NCI-H146 (cell line): ENCODE results near the gene ABTB1.
"Not testable (repeated sequence)": the region's sequence is repeated elsewhere in the genome, so short reads cannot be mapped to it uniquely, and the experiment has no call there.

ENCODE experiments used
- DNase-seq: peaks from one replicate; lab custom pipeline; 2025; lab: John Stamatoyannopoulos, UW

The ABTB1 gene

GRCh38 chr3:127673191-127674100 lies 694 bp downstream of the ABTB1 start:
- peak; percentile 82 for DNase-seq

GRCh38 chr3:127674101-127674721 lies 1.5 kb downstream of the ABTB1 start:
- no peak for DNase-seq

- DNase-seq: no peak
These were observed 2.0 kb downstream of the ABTB1 start for GRCh38 chr3:127674790-127675189.

GRCh38 chr3:127675651-127676391 lies 3.1 kb downstream of the ABTB1 start:
- DNase-seq: no peak

GRCh38 chr3:127676456-127676855 lies 3.7 kb downstream of the ABTB1 start:
- DNase-seq: no peak

GRCh38 chr3:127676921-127677351 lies 4.2 kb downstream of the ABTB1 start:
- DNase-seq: no peak

- no peak for DNase-seq
These were observed 5.0 kb downstream of the ABTB1 start for GRCh38 chr3:127677541-127678314.

GRCh38 chr3:127678315-127678599 lies 5.5 kb downstream of the ABTB1 start:
- no peak for DNase-seq

- DNase-seq: no peak
These were observed 6.1 kb downstream of the ABTB1 start for GRCh38 chr3:127678611-127679533.

- DNase-seq: no peak
These were observed 6.9 kb downstream of the ABTB1 start for GRCh38 chr3:127679534-127680145.

- DNase-seq: no peak
These were observed 7.5 kb downstream of the ABTB1 start for GRCh38 chr3:127680146-127680661.

- no peak for DNase-seq
These were observed 8.1 kb downstream of the ABTB1 start for GRCh38 chr3:127680798-127681221.

GRCh38 chr3:127682175-127682554 lies 9.4 kb downstream of the ABTB1 start:
- DNase-seq: not testable (repeated sequence)

GRCh38 chr3:127682561-127682960 lies 9.8 kb downstream of the ABTB1 start:
- peak; percentile 57 for DNase-seq

- DNase-seq: no peak
These were observed 12.3 kb downstream of the ABTB1 start for GRCh38 chr3:127684871-127685707.

- DNase-seq: peak; percentile 23
These were observed 13.2 kb downstream of the ABTB1 start for GRCh38 chr3:127685708-127686511.

GRCh38 chr3:127686512-127686894 lies 13.8 kb downstream of the ABTB1 start:
- DNase-seq: no peak

- no peak for DNase-seq
These were observed 14.5 kb downstream of the ABTB1 start for GRCh38 chr3:127687228-127687737.
